Measurements from ENCODE around the gene CRYBA2. TPM values are rescaled to one million over a fixed set of nuclear protein-coding genes. Genes with fewer than 3 reads are reported as not detected.
A peak's percentile ranks its signal among the peaks of the same experiment; 100 is the strongest.

CRYBA2 gene
- total RNA-seq, 1 experiment from 2014 or later: not detected

DNA sequence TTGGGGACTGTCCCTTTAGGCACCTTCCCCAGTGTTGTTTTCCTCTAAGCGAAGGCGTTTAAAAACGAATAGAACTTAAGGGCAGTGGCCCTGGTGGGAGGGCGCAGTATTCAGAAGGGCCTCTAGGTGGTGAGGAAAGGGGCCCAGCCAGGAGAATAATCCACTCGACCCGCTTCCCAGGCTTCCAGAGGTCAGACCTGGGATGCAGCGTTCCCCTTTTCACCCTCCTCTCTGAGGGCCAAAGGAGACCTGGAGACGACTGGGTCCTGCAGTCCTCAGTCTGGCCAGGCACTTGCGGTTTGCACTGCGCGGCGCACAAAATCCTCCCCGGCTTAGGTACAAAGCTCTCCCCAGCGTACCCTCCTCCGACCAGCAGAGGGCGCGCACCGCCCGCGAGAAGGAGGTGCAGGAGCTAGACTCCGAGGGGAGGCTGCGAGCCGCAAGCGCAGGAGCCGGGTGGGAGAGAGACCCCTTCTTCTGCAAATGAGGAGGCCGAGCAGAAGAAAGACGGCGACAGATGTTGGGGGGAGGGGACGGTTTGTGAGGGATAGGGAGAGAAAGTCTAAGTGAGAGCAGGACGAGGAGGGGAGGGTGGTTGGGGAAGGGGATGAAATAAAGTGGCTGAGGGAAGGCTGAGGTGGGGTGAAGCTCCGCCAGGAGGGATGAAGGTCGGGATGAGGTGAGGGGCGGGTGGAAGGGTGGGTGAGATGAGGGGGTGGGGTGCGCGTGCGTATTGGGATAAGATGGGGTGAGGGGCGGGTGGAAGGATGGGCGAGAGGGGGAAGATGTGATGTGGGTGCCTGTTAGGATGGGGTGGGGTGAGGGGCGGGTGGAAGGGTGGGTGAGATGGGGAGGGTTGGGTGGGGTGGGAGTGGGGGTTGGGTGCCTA, 13.1 kb downstream of the CRYBA2 start:
- intact Hi-C loops (cut with micrococcal nuclease): loop anchor here (2.0 kb wide), 2 partner anchors 103 to 127 kb away; no protein-coding TSS in a partner anchor
- ChIA-PET CTCF (interaction anchor here (0.6 to 2.3 kb wide), 44 partner anchors 9 to 550 kb away, joined by 3 to 42 read pairs (median 4); partner anchors contain the start of genes ANKZF1, ATG9A and CDK5R2), RAD21 (ENCODE audit: low non-redundant PET in 1 of 2, low total read pairs in 2 of 2, uncharacterized antibody in 2 of 2, unreplicated experiment in 2 of 2) (interaction anchor here (0.7 to 1.3 kb wide), 7 partner anchors 14 to 175 kb away, joined by 3 to 6 read pairs (median 3); no protein-coding TSS in a partner anchor), POLR2A (interaction anchor here (0.8 kb wide), 1 partner anchor 22 kb away, joined by 4 read pairs; no protein-coding TSS in a partner anchor)
- Histone ChIP-seq H4K20me1 (ENCODE audit: insufficient read depth) (no peaks in the 10 kb centered on the region), H3K27ac (ENCODE audit: low read depth, low read length) (no peak overlapping the region), H3K27me3 (ENCODE audit: insufficient read depth, low read length) (no peaks in the 10 kb centered on the region), H3K9me2 (ENCODE audit: insufficient read depth) (no peaks in the 10 kb centered on the region), H3K4me3 (replicated peaks in 1 of 2; ENCODE audit: low read depth in 1 of 2, low read length in 2 of 2) (peak overlapping the region; percentile 38 to 54), H3K9me3 (ENCODE audit: control insufficient read depth in 1 of 2, insufficient read depth in 1 of 2, low read depth in 1 of 2, low read length in 2 of 2) (no peaks in the 10 kb centered on the region), H3K4me1 (ENCODE audit: control insufficient read depth in 1 of 2, insufficient read depth in 2 of 2, low read length in 2 of 2) (peaks cover 0 to 10% of the 10 kb centered on the region in 2 experiments; a peak in 1 of 4 replicates), H3K79me2 (ENCODE audit: insufficient read depth, low read length) (no peaks in the 10 kb centered on the region), H3K36me3 (ENCODE audit: control insufficient read depth in 1 of 2, insufficient read depth in 2 of 2, low read length in 2 of 2) (no peaks in the 10 kb centered on the region), H2AFZ (ENCODE audit: low read depth, low read length, poor library complexity, severe bottlenecking) (peak overlapping the region; percentile 89), H3K4me2 (ENCODE audit: low read length) (peak overlapping the region; percentile 98), H3K9ac (ENCODE audit: low read length) (peak overlapping the region; percentile 29; the same call in 1 of the 2 replicates)
- BruUV-seq (replicated peaks): no TSS peak
- ATAC-seq (peak; percentile 98), DNase-seq (ENCODE audit: low read depth, low spot score) (peak; percentile 68)
- TF ChIP-seq EGR1 (IDR thresholded peaks at IDR 0.05; ENCODE audit: low read depth) (no peak), EZH2 (IDR thresholded peaks at IDR 0.05) (no peak), EZH2phosphoT487 (IDR thresholded peaks at IDR 0.05; ENCODE audit: borderline replicate concordance) (no peak), MAX (IDR thresholded peaks at IDR 0.05) (no peak), ATF3 (IDR thresholded peaks at IDR 0.05) (no peak), SRF (IDR thresholded peaks at IDR 0.05; ENCODE audit: low read depth) (no peak), TCF7L2 (IDR thresholded peaks at IDR 0.05; ENCODE audit: borderline replicate concordance, extremely low read depth, insufficient read depth, insufficient read length) (no peak), POLR2AphosphoS5 (IDR thresholded peaks at IDR 0.05; ENCODE audit: low read depth, low read length) (peak; percentile 18; the same call in 1 of the 2 replicates), YY1 (IDR thresholded peaks at IDR 0.05; ENCODE audit: extremely low read depth, insufficient replicate concordance, low read depth, low read length) (no peak), FOSL1 (IDR thresholded peaks at IDR 0.05; ENCODE audit: low read depth) (no peak), POLR2A (IDR thresholded peaks at IDR 0.05; ENCODE audit: borderline replicate concordance, extremely low read depth, insufficient read depth, insufficient read length) (no peak), ZNF274 (IDR thresholded peaks at IDR 0.05; ENCODE audit: low read depth, low read length) (no peak), ELF1 (IDR thresholded peaks at IDR 0.05; ENCODE audit: borderline replicate concordance, low read depth) (no peak), CEBPB (IDR thresholded peaks at IDR 0.05; ENCODE audit: low read depth) (no peak)
- TF ChIP-seq, protein P1, sequence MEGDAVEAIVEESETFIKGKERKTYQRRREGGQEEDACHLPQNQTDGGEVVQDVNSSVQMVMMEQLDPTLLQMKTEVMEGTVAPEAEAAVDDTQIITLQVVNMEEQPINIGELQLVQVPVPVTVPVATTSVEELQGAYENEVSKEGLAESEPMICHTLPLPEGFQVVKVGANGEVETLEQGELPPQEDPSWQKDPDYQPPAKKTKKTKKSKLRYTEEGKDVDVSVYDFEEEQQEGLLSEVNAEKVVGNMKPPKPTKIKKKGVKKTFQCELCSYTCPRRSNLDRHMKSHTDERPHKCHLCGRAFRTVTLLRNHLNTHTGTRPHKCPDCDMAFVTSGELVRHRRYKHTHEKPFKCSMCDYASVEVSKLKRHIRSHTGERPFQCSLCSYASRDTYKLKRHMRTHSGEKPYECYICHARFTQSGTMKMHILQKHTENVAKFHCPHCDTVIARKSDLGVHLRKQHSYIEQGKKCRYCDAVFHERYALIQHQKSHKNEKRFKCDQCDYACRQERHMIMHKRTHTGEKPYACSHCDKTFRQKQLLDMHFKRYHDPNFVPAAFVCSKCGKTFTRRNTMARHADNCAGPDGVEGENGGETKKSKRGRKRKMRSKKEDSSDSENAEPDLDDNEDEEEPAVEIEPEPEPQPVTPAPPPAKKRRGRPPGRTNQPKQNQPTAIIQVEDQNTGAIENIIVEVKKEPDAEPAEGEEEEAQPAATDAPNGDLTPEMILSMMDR (IDR thresholded peaks at IDR 0.05 in 2 of 3, conservative IDR thresholded peaks at IDR 0.05 in 1 of 3; ENCODE audit: borderline replicate concordance in 1 of 3, insufficient read depth in 1 of 3, low read depth in 2 of 3, low read length in 2 of 3): peak; percentile 88 to 99 (median 99)
- TF ChIP-seq, protein P2, sequence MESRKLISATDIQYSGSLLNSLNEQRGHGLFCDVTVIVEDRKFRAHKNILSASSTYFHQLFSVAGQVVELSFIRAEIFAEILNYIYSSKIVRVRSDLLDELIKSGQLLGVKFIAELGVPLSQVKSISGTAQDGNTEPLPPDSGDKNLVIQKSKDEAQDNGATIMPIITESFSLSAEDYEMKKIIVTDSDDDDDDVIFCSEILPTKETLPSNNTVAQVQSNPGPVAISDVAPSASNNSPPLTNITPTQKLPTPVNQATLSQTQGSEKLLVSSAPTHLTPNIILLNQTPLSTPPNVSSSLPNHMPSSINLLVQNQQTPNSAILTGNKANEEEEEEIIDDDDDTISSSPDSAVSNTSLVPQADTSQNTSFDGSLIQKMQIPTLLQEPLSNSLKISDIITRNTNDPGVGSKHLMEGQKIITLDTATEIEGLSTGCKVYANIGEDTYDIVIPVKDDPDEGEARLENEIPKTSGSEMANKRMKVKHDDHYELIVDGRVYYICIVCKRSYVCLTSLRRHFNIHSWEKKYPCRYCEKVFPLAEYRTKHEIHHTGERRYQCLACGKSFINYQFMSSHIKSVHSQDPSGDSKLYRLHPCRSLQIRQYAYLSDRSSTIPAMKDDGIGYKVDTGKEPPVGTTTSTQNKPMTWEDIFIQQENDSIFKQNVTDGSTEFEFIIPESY (IDR thresholded peaks at IDR 0.05; ENCODE audit: extremely low read depth, insufficient replicate concordance, low read length): peak; percentile 7

Data from HCT116 (cell line).